HEK293T (cell line): ENCODE measurements around the gene CTBP1.

Experiments used
- CTCF ChIA-PET: fragments of 350-600 bp; formaldehyde crosslinking; extraction: SDS; loops from one replicate; lab custom pipeline; 2021; ENCODE audit warnings: antibody characterized with exemption, inconsistent platforms; lab: Yijun Ruan, JAX
- POLR2A ChIA-PET: fragments of 350-600 bp; formaldehyde crosslinking; extraction: SDS; loops from one replicate; lab custom pipeline; 2020; ENCODE audit warnings: antibody characterized with exemption, inconsistent platforms; lab: Yijun Ruan, JAX
- DNase-seq: peaks from one replicate; pipeline ENCODE4 v3.0.0; 2012; ENCODE audit warnings: mixed read lengths; ENCODE audit errors: extremely low spot score
- ARNT ChIP-seq: fragments of 450-650 bp; IDR thresholded peaks from 2 replicates; pipeline ENCODE4 v1.6.1; 2017; ENCODE audit warnings: mild to moderate bottlenecking
- BHLHE40 ChIP-seq: fragments of 450-650 bp; IDR thresholded peaks from 2 replicates; pipeline ENCODE4 v1.6.1; 2016; ENCODE audit warnings: mild to moderate bottlenecking, moderate library complexity, borderline replicate concordance
- CTBP1 ChIP-seq: fragments of 450-650 bp; IDR thresholded peaks from 2 replicates; pipeline ENCODE4 v1.6.1; 2016; ENCODE audit warnings: borderline replicate concordance
- ELF4 ChIP-seq: fragments of 450-650 bp; IDR thresholded peaks from 2 replicates; pipeline ENCODE4 v1.6.1; 2017; ENCODE audit warnings: antibody characterized with exemption
- FOXA1 ChIP-seq: fragments of 450-650 bp; IDR thresholded peaks from 2 replicates; pipeline ENCODE4 v1.6.1; 2016; ENCODE audit warnings: mild to moderate bottlenecking
- FOXK2 ChIP-seq: fragments of 450-650 bp; IDR thresholded peaks from 2 replicates; pipeline ENCODE4 v1.6.1; 2016; ENCODE audit warnings: mild to moderate bottlenecking
- FOXM1 ChIP-seq: fragments of 450-650 bp; IDR thresholded peaks from 2 replicates; pipeline ENCODE4 v1.6.1; 2017; ENCODE audit warnings: mild to moderate bottlenecking, borderline replicate concordance
- HDGF ChIP-seq: fragments of 450-650 bp; IDR thresholded peaks from 2 replicates; pipeline ENCODE4 v1.6.1; 2017; ENCODE audit warnings: antibody characterized with exemption, borderline replicate concordance
- L3MBTL2 ChIP-seq: fragments of 450-650 bp; conservative IDR thresholded peaks from 2 replicates; pipeline ENCODE4 v1.6.1; 2016; ENCODE audit warnings: mild to moderate bottlenecking
- LEF1 ChIP-seq: fragments of 450-650 bp; IDR thresholded peaks from 2 replicates; pipeline ENCODE4 v1.6.1; 2017; ENCODE audit warnings: mild to moderate bottlenecking, borderline replicate concordance
- NFRKB ChIP-seq: fragments of 450-650 bp; IDR thresholded peaks from 2 replicates; pipeline ENCODE4 v1.6.1; 2016; ENCODE audit warnings: mild to moderate bottlenecking, moderate library complexity
- PKNOX1 ChIP-seq: fragments of 450-650 bp; IDR thresholded peaks from 2 replicates; pipeline ENCODE4 v1.6.1; 2016
- SP1 ChIP-seq: fragments of 450-650 bp; IDR thresholded peaks from 2 replicates; pipeline ENCODE4 v1.6.1; 2017
- SUZ12 ChIP-seq: fragments of 450-650 bp; IDR thresholded peaks from 2 replicates; pipeline ENCODE4 v1.6.1; 2016; ENCODE audit warnings: mild to moderate bottlenecking
- TARDBP ChIP-seq: fragments of 450-650 bp; IDR thresholded peaks from 2 replicates; pipeline ENCODE4 v1.6.1; 2016
- ZNF384 ChIP-seq: fragments of 450-650 bp; IDR thresholded peaks from 2 replicates; pipeline ENCODE4 v1.6.1; 2016

Gene CTBP1

GRCh38 chr4:1207157-1207470 is 41.8 kb downstream of the CTBP1 start:
- CTCF ChIA-PET = no interaction called here
- DNase-seq = no peak
- POLR2A ChIA-PET = no interaction called here
- TF ChIP-seq ELF4 (no peak), PKNOX1 (no peak), ARNT (no peak), FOXM1 (no peak), ZNF384 (no peak), HDGF (no peak), BHLHE40 (no peak), SUZ12 (no peak), TARDBP (no peak), L3MBTL2 (no peak), SP1 (no peak), FOXK2 (no peak), CTBP1 (no peak), NFRKB (no peak), LEF1 (no peak), FOXA1 (no peak)

- no peak for TF ChIP-seq CTBP1
- TF ChIP-seq ARNT = no peak
- TF ChIP-seq TARDBP = no peak
- TF ChIP-seq L3MBTL2 = no peak
- TF ChIP-seq HDGF = no peak
- no peak for TF ChIP-seq ZNF384
- no peak for TF ChIP-seq ELF4
- no peak for TF ChIP-seq LEF1
- TF ChIP-seq PKNOX1 = no peak
- no peak for TF ChIP-seq SP1
- TF ChIP-seq BHLHE40 = no peak
- TF ChIP-seq FOXK2 = no peak
- TF ChIP-seq NFRKB = no peak
- no peak for TF ChIP-seq FOXM1
- no peak for TF ChIP-seq SUZ12
- TF ChIP-seq FOXA1 = no peak
- ChIA-PET CTCF (no interaction called here), POLR2A (no interaction called here)
- DNase-seq = no peak
Observed at GRCh38 chr4:1206299-1207156, 42.4 kb downstream of the CTBP1 start.

GRCh38 chr4:1205586-1206298 is 43.2 kb downstream of the CTBP1 start:
- ChIA-PET CTCF (no interaction called here), POLR2A (no interaction called here)
- no peak for DNase-seq
- TF ChIP-seq SUZ12 (no peak), PKNOX1 (no peak), FOXM1 (no peak), FOXA1 (no peak), ELF4 (no peak)

GRCh38 chr4:1204828-1205585 is 43.9 kb downstream of the CTBP1 start:
- TF ChIP-seq TARDBP (no peak), SP1 (no peak), ARNT (no peak), NFRKB (no peak), CTBP1 (no peak), FOXA1 (no peak), ZNF384 (no peak), PKNOX1 (no peak), L3MBTL2 (no peak), BHLHE40 (no peak), FOXK2 (no peak), FOXM1 (no peak), HDGF (no peak)
- POLR2A ChIA-PET = no interaction called here
- no peak for DNase-seq
- CTCF ChIA-PET = no interaction called here

- POLR2A ChIA-PET = no interaction called here
- no peak for TF ChIP-seq NFRKB
- TF ChIP-seq FOXM1 = no peak
- no peak for TF ChIP-seq ELF4
- no peak for TF ChIP-seq FOXK2
- no peak for TF ChIP-seq CTBP1
- TF ChIP-seq ARNT = no peak
- no peak for TF ChIP-seq SUZ12
- TF ChIP-seq LEF1 = no peak
- TF ChIP-seq HDGF = no peak
- TF ChIP-seq PKNOX1 = no peak
- no peak for TF ChIP-seq ZNF384
- TF ChIP-seq SP1 = no peak
- no peak for TF ChIP-seq TARDBP
- TF ChIP-seq BHLHE40 = no peak
- TF ChIP-seq L3MBTL2 = no peak
- TF ChIP-seq FOXA1 = no peak
- CTCF ChIA-PET = no interaction called here
- DNase-seq = no peak
Observed at GRCh38 chr4:1204286-1204827, 44.6 kb downstream of the CTBP1 start.
